HUDEP-2 (cell line): ENCODE results near the gene MTHFS.
A peak's percentile ranks its signal among the peaks of the same experiment; 100 is the strongest.
"Not testable (repeated sequence)": the region's sequence is repeated elsewhere in the genome, so short reads cannot be mapped to it uniquely, and the experiment has no call there.

Experiments used
- DNase-seq, 76 experiments: peaks; one replicate each; lab custom pipeline; 2025; ENCODE audit not compliant: unreplicated experiment in 76 of 76; lab: John Stamatoyannopoulos, UW

The MTHFS gene

DNA sequence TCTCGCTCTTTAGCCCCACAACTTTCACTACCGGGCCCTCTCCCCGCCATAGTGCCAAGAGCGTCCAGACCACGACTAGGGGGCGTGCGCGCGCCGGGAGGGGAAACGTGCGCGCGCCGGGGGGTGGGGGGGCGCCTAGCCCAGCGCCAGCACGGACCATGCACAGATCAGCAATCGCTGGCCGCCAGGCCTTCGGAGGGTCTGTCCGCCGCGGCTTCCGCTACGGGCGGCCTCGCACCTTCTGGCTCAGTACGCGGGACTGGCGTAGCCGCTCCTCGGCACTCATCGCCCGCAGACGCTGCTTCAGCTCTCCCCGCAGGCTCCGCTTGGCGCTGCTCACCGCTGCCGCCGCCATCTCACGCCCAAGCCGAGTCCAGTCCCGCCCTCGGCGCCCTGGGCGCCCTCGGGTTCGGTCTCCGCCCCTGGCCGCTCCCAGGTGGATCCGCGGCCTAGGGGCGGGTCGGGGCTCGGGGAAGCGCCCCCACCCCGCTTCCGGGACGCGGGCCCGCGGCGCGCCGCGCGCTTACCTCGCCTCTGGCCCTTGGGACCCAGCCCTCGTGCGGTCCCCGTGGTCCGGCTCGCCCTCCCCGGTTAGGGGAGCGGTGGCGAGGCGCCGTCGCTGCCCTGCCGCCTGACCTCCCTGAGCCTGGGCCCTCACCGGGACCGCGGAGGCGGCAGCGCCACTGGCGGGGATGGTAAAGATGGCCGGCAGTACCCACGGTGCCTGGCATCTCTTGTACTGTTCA is at the start of gene MTHFS:
Gene MTHFS (minus strand): TSS at position 381 of the 746 bp plus-strand sequence. CDS start 26 bp downstream, at position 355.
- DNase-seq: peak in 75 of 76 experiments; percentile 8 to 90 (median 71)

DNA sequence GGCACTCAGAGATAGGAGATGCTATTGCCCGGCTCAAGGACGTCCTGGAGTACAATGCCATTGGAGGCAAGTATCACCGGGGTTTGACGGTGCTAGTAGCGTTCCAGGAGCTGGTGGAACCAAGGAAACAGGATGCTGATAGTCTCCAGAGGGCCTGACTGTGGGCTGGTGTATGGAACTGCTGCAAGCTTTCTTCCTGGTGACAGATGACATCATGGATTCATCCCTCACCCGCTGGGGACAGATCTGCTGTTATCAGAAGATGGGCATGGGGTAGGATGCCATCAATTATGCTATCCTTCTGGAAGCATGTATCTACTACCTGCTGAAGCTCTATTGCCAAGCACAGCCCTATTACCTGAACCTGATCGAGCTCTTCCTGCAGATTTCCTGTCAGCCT is 47.8 kb upstream of the MTHFS start:
- DNase-seq: peak in 1 of 76 experiments; percentile 5

DNA sequence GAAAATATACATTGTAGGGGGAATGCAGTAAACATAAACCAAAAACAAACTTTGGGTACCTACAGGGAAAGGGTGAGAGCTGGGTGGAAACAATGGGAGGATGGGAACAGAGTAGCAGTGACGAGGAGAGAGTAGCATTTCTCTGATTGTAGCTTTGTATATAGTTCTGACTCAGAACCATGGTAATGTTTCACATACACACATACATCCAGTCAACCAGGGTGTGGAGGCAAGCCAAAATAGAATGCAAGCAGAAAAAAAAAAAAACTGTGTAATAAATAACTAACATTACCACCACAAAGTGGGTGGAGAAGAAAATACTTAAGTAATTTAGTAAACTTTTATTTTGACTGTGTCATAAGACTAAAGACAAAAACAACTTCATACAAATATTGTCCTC is 47.0 kb upstream of the MTHFS start:
- no peak for DNase-seq

DNA sequence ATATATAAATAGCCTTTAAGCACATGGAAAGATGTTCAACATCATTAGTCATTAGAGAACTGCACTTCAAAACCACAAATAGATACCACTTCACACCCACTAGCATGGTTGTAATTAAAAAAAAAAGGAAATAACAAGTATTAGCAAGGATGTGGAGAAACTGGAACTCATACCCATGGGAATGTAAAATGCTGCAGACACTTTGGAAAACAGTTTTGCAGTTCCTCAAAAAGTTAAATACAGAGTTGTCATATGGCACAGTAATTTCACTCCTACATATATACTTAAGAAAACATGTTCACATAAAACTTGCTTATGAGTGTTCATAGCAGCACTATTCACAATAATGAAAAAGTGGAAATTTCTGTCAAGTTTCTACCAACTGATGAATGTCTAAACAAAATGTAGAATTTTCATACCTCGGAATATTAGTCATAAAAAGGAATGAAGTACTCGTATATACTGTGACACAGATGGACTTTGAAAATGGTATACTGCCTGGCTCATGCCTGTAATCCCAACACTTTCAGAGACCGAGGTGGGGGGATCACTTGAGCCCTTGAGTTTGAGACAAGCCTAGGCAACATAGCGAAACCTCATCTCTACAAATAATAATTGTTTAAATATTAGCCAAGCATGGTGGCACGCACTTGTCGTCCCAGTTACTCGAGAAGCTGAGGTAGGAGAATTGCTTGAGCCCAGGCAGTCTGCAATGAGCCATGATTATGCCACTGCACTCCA is 46.1 kb upstream of the MTHFS start:
- no peak for DNase-seq

DNA sequence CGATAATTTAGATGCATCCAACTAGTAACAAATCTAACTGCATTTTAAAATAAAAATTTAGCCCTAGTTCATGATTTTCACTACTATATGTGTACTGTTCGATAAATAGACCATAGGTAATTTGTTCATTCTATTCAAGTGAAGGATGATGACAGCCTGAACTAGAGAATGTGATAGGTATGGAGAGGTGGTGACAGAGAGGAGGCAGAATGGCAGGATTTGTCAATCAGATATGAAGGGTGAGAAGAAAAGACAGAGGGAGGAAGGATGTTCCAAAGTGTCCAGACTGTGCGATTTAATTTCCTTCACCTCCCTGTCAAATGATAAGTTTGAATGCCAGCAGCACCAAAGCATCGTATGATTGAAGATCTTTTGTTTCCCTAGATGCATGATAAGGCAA is 42.6 kb upstream of the MTHFS start:
- DNase-seq: no peak

DNA sequence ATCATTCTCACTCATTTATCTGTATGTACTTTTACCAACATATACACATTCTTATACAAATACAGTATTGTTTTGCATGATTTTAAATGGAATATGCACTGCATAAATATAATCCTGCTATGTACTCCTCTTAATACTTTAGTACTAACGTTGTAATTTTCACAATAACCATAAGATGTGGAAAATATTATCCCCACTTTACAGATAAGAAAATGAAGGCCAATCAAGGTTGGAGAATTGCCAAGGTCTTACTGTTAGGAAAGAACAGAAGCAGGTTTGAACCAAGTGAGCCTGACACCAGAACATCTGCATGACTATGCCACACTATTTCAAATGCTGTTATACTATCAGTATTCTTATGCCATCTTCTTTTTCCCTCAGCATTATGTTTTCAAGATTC is 41.3 kb upstream of the MTHFS start:
- no peak for DNase-seq

DNA sequence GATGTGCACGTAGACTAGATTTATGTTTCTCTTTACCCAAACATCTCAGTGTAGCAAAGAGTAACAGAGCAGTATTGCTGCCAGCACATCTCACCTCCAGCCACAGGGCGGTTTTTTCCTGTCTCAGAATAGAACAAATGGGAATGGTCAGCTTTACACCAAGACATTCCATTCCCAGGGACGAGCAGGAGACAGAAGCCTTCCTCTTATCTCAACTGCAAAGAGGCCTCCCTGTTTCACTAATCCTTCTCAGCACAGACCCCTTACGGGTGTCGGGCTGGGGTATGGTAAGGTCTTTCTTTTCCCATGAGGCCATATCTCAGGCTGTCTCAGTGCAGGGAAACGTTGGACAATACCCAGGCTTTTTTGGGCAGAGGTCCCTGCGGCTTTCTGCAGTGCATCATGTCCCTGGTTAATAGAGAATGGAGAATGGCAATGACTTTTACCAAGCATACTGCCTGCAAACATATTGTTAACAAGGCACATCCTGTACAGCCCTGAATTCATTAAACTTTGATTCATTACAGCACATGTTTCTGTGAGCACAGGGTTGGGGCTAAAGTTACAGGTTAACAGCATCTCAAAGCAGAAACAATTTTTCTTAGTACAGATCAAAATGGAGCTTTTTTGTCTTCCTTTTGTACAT is 38.9 kb upstream of the MTHFS start:
- not testable (repeated sequence) for DNase-seq

DNA sequence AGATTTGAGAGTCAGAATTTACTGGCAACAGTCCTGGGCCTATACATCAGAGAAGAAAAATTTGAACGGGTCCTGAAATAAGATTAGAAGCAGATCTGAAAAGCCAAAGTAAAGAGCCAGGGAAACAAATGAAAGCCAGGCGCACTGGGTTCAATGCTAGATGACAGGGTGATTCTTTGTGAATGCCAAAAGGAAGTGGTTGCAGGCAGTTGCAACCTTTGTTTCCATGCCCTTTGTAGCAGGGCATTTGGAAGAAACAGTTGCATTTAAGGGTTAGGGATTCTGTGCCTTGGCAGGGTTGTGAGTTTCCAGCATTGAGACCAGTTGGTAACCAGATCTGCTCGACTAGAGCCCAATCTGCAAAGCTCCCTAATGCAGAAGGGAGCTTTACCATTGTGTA is 36.4 kb upstream of the MTHFS start:
- no peak for DNase-seq

DNA sequence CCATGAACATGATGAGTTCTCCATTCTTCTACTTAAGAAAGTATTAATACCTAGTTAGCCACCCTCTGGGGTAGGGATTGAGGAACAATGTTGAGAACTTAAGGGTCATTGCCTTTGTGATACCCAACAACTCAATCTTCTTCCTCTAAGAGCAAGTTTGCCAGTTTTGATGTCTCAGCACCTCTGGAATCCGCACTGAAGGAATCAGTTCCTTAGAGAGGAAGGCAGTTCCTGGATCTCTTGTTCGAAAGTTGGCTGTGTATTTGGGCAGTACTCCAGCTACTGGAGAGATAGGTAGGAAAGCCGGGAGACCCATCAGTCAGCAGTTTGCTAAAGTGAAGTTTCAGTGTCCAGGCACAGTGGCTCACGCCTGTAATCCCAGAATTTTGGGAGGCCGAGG is 35.6 kb upstream of the MTHFS start:
- DNase-seq: no peak

DNA sequence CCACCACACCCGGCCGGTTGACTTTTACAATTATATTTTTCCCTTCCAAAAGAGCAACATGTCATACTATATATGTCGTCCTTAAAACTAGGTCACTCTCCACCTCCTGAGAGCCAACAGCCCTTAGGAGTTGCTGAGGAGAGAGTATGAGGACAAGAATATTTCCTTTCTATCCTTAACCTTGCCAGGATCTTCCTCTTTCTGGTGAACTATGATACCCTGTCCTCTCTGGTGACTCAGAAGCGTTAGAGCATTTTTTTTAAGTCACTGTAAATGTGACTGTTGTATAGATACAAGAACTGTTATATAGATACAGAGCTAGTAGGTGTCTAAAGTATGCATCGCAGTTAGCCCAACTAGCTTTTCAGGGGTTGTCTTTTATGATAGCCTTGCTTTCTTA is 33.7 kb upstream of the MTHFS start:
- no peak for DNase-seq

DNA sequence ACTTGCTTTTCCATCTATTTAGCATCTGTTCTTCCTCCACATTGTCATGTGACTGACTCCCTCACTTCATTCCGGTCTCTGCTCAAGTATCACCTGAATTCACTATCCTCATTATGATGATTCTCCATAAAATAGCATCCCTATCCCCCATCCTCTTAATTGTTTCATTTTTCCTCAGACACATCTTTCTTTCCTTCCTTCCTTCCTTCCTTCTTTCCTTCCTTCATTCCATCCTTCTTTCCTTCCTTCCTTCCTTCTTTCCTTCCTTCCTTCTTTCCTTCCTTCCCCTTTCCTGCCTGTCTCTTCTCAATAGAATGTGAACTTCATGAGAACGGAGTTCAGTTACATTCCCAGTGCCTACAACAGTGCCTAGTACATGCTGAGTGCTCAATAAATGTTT is 32.6 kb upstream of the MTHFS start:
- no peak for DNase-seq

DNA sequence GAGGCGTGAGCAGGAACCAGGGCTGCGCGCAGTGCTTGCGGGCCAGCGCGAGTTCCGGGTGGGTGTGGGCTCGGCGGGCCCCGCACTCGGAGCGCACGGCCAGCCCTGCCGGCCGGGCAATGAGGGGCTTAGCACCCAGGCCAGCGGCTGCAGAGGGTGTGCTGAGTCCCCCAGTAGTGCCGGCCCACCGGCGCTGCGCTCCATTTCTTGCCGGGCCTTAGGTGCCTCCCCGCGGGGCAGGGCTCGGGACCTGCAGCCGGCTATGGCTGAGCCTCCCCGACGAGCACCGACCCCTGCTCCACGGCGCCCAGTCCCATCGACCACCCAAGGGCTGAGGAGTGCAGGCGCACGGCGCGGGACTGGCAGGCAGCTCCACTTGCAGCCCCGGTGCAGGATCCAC is 29.3 kb upstream of the MTHFS start:
- DNase-seq: not testable (repeated sequence)

DNA sequence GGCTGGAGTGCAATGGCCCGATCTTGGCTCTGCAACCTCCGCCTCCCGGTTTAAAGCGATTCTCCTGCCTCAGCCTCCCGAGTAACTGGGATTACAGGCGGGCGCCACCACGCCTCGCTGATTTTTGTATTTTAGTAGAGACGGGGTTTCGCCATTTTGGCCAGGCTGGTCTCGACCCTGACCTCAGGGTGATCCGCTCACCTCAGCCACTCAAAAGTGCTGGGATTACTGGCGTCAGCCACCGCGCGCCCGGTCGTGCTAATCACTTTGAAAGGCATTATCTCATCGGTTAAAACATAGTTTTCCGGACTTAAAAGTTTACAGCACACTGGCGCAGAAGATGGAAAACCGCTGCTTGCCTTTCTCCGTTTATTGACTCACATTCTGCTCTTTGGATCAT is 27.6 kb upstream of the MTHFS start:
- no peak for DNase-seq

DNA sequence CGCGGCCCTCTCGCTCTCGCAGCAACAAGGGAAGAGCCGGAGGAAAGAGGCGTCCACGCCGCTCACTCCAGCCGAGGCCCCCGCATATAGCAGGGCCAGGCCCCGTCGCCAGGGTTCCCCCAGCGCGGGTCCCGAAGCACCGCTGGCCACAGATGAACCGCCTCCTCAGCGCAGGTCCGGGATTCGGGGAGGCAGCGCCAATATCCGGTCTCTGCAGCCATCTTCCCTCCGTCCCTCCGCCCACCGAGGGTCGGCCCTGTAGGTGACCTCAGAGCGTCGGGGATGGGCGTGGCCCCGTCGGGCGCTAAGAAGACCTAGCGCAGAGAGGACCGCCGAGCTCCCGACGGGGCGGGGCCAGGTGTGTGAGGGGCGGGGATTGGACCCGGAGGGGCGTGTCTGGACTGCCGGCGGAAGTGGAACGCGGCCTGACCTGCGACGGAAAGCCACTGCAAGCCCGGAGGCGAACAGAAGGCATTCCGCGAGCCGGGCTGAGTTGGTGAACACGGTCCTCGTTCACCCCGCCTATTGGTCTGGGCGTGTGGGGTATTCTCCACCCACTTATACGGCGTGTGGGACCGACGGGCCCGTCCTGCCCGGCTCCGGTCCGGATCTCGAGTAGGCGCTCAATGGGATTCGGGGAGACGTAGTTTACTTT is 26.8 kb upstream of the MTHFS start:
- peak; percentile 31 to 98 (median 93) for DNase-seq

DNA sequence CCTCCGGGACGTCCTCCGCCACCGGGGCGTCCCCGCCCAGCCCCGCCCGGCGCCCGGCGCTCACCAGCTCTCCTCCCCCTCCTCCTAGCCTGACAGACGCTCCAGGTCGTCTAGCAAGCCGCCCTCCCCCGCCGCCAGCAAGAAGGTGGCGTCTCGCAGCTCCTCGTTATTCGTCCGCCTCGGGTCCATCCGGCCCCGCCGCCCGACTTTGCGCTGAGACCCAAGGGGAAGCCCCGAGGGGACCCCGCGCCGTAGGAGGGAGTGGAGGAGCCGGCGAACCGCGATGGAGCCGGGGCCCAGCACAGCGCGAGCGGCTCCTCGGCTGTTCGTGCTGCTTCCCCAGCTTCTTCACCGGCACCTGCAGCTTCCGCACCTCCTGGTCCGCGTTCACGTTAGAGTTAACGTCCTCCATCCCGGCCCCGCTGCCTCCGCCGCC is 26.3 kb upstream of the MTHFS start:
- peak in 62 of 76 experiments; percentile 3 to 71 (median 44) for DNase-seq

DNA sequence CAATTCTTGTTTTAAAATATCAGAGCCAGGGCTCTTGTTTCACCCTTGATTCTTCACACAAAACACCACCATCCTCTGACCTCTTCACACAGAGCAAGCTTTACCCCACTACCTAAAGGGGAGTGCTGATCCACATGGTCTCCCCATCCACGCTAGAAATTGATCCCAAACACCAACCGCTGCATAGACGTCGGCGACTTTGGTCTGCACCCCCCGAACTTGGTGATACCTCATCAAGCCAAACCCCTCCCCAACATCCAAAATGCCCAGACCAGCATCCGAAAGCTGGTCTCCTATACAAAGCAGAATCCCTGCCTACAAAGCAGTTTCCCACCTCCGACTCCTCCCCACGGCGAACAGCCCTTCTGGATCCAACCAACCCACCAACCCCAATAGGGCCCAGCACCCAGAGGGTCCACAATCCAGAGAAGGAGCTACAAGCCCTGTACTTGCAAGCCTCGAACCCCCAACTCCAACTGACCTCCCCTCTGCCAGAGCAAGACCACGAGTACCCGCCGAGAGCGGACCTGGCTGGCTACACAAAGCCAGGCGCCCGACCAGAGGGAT is 25.8 kb upstream of the MTHFS start:
- peak in 1 of 76 experiments; percentile 35 for DNase-seq

DNA sequence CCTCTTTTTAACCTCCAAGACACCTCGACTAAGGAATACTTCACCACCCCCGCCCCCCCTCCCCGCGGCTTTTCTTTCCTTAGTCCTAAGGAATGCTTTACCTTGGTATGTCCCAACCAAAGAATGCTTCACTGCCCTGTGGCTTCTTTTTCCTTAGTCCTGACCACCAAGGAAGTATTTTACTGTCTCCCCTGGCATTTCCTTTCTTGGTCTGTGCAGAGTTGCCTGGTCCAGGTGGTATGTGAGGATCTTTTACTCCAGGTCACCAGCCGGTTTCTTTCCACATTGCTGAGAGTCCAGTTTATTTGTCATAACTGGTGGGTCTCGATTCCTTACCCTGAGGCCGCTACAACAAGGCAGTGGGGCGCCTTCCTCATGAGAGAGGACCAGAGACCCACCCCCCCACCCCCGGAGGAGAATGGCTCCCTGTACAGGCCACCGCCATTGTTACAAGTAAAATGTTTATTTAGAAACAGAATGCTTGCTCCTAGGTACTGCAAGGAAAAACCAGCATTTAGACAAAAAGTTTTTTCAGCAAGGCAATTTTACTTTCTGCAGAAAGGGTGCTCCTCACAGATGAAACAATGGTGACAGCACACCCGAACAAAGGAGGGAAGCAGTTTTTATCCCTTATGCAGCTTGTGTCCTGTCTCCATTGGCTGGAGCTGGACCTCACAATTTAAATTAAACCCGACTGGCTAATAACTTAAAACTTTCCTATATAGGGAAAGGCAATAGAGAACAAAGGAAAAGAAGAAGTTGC is 23.1 kb upstream of the MTHFS start:
- no peak for DNase-seq

DNA sequence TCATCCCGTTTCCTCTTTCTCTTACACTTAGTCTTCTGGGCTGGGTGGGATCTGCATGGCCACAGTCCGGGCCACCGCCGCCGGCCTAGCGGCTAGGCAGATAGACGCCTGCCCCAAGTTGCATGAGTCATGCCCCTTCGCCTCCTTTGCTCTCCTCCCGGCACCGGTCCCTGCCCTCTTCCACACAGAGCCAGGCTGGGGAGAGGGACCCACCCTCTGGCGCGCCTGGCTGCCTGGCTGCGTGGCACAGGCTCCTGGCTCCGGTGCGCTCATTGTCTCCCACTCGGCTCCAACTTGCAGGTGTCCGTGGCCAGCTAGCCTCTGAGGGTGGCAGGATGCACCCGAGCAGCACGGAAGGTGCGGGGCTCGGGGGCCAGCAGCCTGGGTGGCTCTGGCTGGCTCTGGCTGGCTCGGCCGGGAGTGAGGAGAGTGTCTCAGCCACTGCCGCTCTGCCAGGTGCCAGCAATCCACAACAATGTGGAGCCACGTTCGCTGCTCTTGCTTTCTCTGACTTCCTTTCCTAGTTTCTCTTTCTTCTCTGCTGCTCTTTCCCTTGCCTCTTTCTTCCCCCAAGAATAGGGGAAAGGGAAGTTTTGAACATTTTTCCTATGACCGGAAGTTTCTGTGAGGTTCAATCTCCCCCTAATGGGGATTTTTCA is 22.4 kb upstream of the MTHFS start:
- DNase-seq: no peak

DNA sequence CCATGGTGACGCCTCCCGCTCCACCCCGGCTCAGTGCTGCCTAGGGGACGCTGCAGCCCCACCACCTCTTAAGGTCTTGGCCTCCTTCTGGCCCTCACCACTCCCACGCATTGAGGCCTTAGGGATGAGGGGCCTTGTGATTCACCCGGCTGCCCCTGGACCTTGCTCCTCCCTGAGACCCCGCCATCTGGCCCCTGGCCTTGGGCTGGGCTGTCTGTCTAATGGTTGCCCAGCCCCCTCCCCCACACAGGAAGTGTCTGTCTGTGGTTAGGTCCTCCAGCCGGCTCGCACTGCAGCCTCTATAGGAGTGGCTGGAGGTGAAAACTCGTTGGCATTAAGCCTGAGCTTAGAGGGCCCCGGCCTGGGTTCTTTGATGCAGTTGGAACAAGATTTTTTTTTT is 21.5 kb upstream of the MTHFS start:
- no peak for DNase-seq
